ENCODE measurements around the gene NUDT19. TPM values are rescaled to one million over a fixed set of nuclear protein-coding genes. Genes with fewer than 3 reads are reported as not detected.

Gene NUDT19
- total RNA-seq, 2 experiments from 2014 or later, result 14.7 to 17.7 TPM

- intact Hi-C loops (cut with DNase I, micrococcal nuclease), result loop anchor here (1.0 to 5.0 kb wide), 11 partner anchors 16 to 697 kb away; partner anchors contain the start of genes FAAP24 (in 2 of the 2), PDCD5 (in 2 of the 2), CEBPG (in 1 of the 2) and DPY19L3 (in 1 of the 2)
- ATAC-seq, result peak; percentile 40
- Mint-ChIP-seq H3K4me3 (peak within 1 kb of the TSS; percentile 78), H3K27me3 (peaks cover 11% of the 10 kb centered on the region), H3K36me3 (ENCODE audit: low read depth) (peaks cover 2% of the 10 kb centered on the region), H3K27ac (no peak within 1 kb of the TSS), H3K9me3 (ENCODE audit: low read depth) (no peaks in the 10 kb centered on the region), H3K4me1 (peaks cover 28% of the 10 kb centered on the region)
- CTCF ChIA-PET, result interaction anchor here (0.5 to 1.1 kb wide), 8 partner anchors 16 to 402 kb away, joined by 3 to 5 read pairs (median 3); partner anchors contain the start of gene NUDT19
- DNase-seq, result peak; percentile 73
- POLR2A ChIA-PET, result interaction anchor here (0.7 to 1.6 kb wide), 3 partner anchors 16 to 18 kb away, joined by 3 to 8 read pairs (median 3); no protein-coding TSS in a partner anchor
These were observed 15.9 kb upstream of the NUDT19 start, which contains the start of gene RGS9BP for GRCh38 chr19:32675720-32676185. Gene RGS9BP (plus strand): TSS chr19:32675848. CDS start chr19:32676264, 416 bp downstream.

- ATAC-seq (no peak), DNase-seq (peak; percentile 35)
- H3K4me3 Mint-ChIP-seq, result peak overlapping the region; percentile 78
- CTCF ChIA-PET, result interaction anchor here (0.5 to 1.7 kb wide), 7 partner anchors 15 to 113 kb away, joined by 3 to 5 read pairs (median 4); partner anchors contain the start of gene NUDT19
- POLR2A ChIA-PET, result interaction anchor here (0.7 to 1.6 kb wide), 2 partner anchors 15 to 17 kb away, joined by 3 read pairs; no protein-coding TSS in a partner anchor
- H3K9me3 Mint-ChIP-seq (ENCODE audit: low read depth), result no peaks in the 10 kb centered on the region
- H3K4me1 Mint-ChIP-seq, result peaks cover 28% of the 10 kb centered on the region
- no peak overlapping the region for H3K27ac Mint-ChIP-seq
- H3K36me3 Mint-ChIP-seq (ENCODE audit: low read depth), result peaks cover 2% of the 10 kb centered on the region
- intact Hi-C loops (cut with DNase I, micrococcal nuclease), result loop anchor here in 1 of 2 experiments (5.0 kb wide), 1 partner anchor 696 kb away; the partner anchor contains the start of gene CEBPG
- H3K27me3 Mint-ChIP-seq, result peaks cover 11% of the 10 kb centered on the region
These were observed 15.3 kb upstream of the NUDT19 start for GRCh38 chr19:32676186-32676894.

GRCh38 chr19:32676895-32677359, 14.7 kb upstream of the NUDT19 start:
- no peak for DNase-seq
- Mint-ChIP-seq H3K36me3 (ENCODE audit: low read depth) (peaks cover 2% of the 10 kb centered on the region), H3K4me1 (peaks cover 25% of the 10 kb centered on the region), H3K4me3 (no peak overlapping the region), H3K27ac (no peak overlapping the region), H3K27me3 (peaks cover 11% of the 10 kb centered on the region), H3K9me3 (ENCODE audit: low read depth) (no peaks in the 10 kb centered on the region)
- intact Hi-C loops (cut with DNase I, micrococcal nuclease), result loop anchor here in 1 of 2 experiments (5.0 kb wide), 1 partner anchor 695 kb away; the partner anchor contains the start of gene CEBPG
- CTCF ChIA-PET, result interaction anchor here (1.1 to 1.7 kb wide), 2 partner anchors 15 to 112 kb away, joined by 3 to 4 read pairs; partner anchors contain the start of gene NUDT19
- POLR2A ChIA-PET, result interaction anchor here (1.6 kb wide), 1 partner anchor 17 kb away, joined by 3 read pairs; no protein-coding TSS in a partner anchor
- no peak for ATAC-seq

- no peak overlapping the region for H3K27ac Mint-ChIP-seq
- no peak for DNase-seq
- no peak overlapping the region for H3K4me3 Mint-ChIP-seq
- POLR2A ChIA-PET, result interaction anchor here (1.6 kb wide), 1 partner anchor 16 kb away, joined by 3 read pairs; no protein-coding TSS in a partner anchor
- no peak for ATAC-seq
- peaks cover 21% of the 10 kb centered on the region for H3K4me1 Mint-ChIP-seq
- CTCF ChIA-PET, result interaction anchor here (1.7 kb wide), 1 partner anchor 14 kb away, joined by 4 read pairs; the partner anchor contains the start of gene NUDT19
- H3K27me3 Mint-ChIP-seq, result peaks cover 11% of the 10 kb centered on the region
- intact Hi-C loops (cut with DNase I, micrococcal nuclease), result loop anchor here in 1 of 2 experiments (5.0 kb wide), 1 partner anchor 695 kb away; the partner anchor contains the start of gene CEBPG
- no peaks in the 10 kb centered on the region for H3K9me3 Mint-ChIP-seq (ENCODE audit: low read depth)
- H3K36me3 Mint-ChIP-seq (ENCODE audit: low read depth), result peaks cover 2% of the 10 kb centered on the region
These were observed 14.0 kb upstream of the NUDT19 start for GRCh38 chr19:32677657-32678056.

DNA sequence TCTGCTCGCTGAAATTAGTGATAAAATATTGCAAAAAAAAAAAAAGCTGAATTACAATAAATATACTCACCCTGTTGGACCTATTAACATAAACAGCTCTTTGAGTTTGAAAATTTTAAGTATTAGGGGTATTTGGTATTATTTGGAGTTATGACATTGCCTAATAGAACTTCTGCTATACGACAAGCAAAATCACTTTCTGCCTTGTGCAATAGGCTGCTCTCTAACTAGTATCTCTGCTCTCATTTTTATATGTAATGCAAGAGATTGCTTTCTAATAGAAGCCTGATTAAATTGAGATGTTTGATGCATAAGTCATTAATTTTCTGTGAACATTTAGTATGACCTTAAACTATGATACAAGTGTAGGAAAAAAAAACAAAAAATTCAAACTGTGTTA, 10.6 kb upstream of the NUDT19 start:
- no peaks in the 10 kb centered on the region for H3K36me3 Mint-ChIP-seq (ENCODE audit: low read depth)
- H3K27ac Mint-ChIP-seq, result no peak overlapping the region
- H3K27me3 Mint-ChIP-seq, result peaks cover 10% of the 10 kb centered on the region
- DNase-seq (no peak), ATAC-seq (no peak)
- no peaks in the 10 kb centered on the region for H3K9me3 Mint-ChIP-seq (ENCODE audit: low read depth)
- no peak overlapping the region for H3K4me3 Mint-ChIP-seq
- CTCF ChIA-PET, result interaction anchor here (2.2 kb wide), 1 partner anchor 10 kb away, joined by 6 read pairs; no protein-coding TSS in a partner anchor
- POLR2A ChIA-PET, result no interaction called here
- peaks cover 6% of the 10 kb centered on the region for H3K4me1 Mint-ChIP-seq
- intact Hi-C loops (cut with DNase I, micrococcal nuclease), result no loop called here

- ATAC-seq, result no peak
- Mint-ChIP-seq H3K4me1 (peaks cover 2% of the 10 kb centered on the region), H3K27ac (no peak overlapping the region), H3K9me3 (ENCODE audit: low read depth) (no peaks in the 10 kb centered on the region), H3K36me3 (ENCODE audit: low read depth) (no peaks in the 10 kb centered on the region), H3K4me3 (no peak overlapping the region), H3K27me3 (peaks cover 4% of the 10 kb centered on the region)
- ChIA-PET POLR2A (no interaction called here), CTCF (interaction anchor here (0.6 to 2.2 kb wide), 3 partner anchors 8 to 301 kb away, joined by 3 to 6 read pairs (median 4); no protein-coding TSS in a partner anchor)
- intact Hi-C loops (cut with DNase I, micrococcal nuclease), result no loop called here
- DNase-seq, result no peak
These were observed 9.3 kb upstream of the NUDT19 start for GRCh38 chr19:32682317-32682716.

DNA sequence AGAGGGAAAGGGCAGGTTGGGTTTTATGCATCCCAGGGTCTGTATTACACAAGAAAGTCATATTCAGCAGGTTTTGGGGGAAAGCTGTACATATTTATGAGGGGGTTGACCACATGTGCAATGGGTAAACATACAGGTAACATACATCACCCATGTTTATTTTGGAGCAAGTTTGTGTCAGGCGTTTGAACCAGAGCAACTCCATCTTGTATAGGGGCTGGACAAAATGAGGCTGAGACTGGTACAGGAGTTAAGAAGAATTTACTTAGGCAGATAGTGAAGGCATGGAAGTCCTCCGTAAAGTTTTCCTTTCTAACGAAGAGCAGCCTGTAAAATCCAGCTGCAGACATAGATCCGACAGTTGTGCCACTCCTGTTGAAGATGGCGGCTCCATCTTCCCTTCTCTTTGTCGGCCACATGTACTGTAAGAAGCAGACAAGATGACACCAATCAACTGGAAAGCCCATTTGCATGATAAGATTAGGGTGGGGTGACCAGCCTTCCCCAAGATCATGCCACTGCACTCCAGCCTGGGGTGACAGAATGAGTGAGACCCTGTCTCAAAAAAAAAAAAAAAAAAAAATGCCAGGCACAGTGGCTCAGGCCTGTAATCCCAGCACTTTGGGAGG, 4.7 kb upstream of the NUDT19 start:
- intact Hi-C loops (cut with DNase I, micrococcal nuclease), result no loop called here
- no peak overlapping the region for H3K27ac Mint-ChIP-seq
- ATAC-seq (no peak), DNase-seq (no peak)
- H3K4me3 Mint-ChIP-seq, result no peak overlapping the region
- H3K9me3 Mint-ChIP-seq (ENCODE audit: low read depth), result no peaks in the 10 kb centered on the region
- CTCF ChIA-PET, result no interaction called here
- H3K27me3 Mint-ChIP-seq, result no peaks in the 10 kb centered on the region
- H3K36me3 Mint-ChIP-seq (ENCODE audit: low read depth), result peaks cover 3% of the 10 kb centered on the region
- peaks cover 21% of the 10 kb centered on the region for H3K4me1 Mint-ChIP-seq
- POLR2A ChIA-PET, result no interaction called here

- ATAC-seq (no peak), DNase-seq (no peak)
- H3K4me1 Mint-ChIP-seq, result peaks cover 21% of the 10 kb centered on the region
- intact Hi-C loops (cut with DNase I, micrococcal nuclease), result no loop called here
- H3K36me3 Mint-ChIP-seq (ENCODE audit: low read depth), result peaks cover 4% of the 10 kb centered on the region
- H3K9me3 Mint-ChIP-seq (ENCODE audit: low read depth), result no peaks in the 10 kb centered on the region
- ChIA-PET POLR2A (no interaction called here), CTCF (no interaction called here)
- no peaks in the 10 kb centered on the region for H3K27me3 Mint-ChIP-seq
- H3K27ac Mint-ChIP-seq, result no peak overlapping the region
- H3K4me3 Mint-ChIP-seq, result no peak overlapping the region
These were observed 3.9 kb upstream of the NUDT19 start for GRCh38 chr19:32687681-32688080.

DNA sequence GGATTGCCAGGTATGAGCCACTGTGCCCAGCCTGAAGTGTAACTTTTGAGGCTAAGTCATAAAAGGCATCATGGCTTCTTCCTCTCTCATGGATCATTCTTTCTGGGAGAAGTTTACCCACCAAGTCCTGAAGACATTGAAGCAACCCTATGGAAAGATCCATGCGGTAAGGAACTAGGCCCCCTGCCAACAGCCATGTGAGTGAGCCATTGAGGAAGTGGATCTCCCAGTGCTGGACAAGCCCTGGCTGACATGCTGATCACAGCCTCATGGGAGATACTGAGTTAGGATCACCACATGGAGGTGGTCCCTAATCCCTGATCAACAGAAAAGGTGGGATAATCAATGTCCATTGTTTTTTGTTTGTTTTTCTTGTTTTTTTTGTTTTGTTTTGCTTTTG, 3.3 kb upstream of the NUDT19 start:
- Mint-ChIP-seq H3K27me3 (no peaks in the 10 kb centered on the region), H3K4me3 (no peak overlapping the region), H3K36me3 (ENCODE audit: low read depth) (peaks cover 10% of the 10 kb centered on the region), H3K27ac (no peak overlapping the region), H3K9me3 (ENCODE audit: low read depth) (peaks cover 4% of the 10 kb centered on the region), H3K4me1 (peaks cover 27% of the 10 kb centered on the region)
- POLR2A ChIA-PET, result no interaction called here
- intact Hi-C loops (cut with DNase I, micrococcal nuclease), result no loop called here
- CTCF ChIA-PET, result no interaction called here
- DNase-seq, result no peak
- no peak for ATAC-seq

- Mint-ChIP-seq H3K36me3 (ENCODE audit: low read depth) (peaks cover 37% of the 10 kb centered on the region), H3K4me3 (peak overlapping the region; percentile 83), H3K4me1 (peaks cover 60% of the 10 kb centered on the region), H3K27me3 (no peaks in the 10 kb centered on the region), H3K9me3 (ENCODE audit: low read depth) (peaks cover 5% of the 10 kb centered on the region), H3K27ac (peak overlapping the region; percentile 91)
- intact Hi-C loops (cut with DNase I, micrococcal nuclease), result loop anchor here (1.0 to 5.0 kb wide), 13 partner anchors 17 to 1480 kb away; partner anchors contain the start of genes ANKRD27 (in 2 of the 2), FAAP24 (in 2 of the 2), RGS9BP (in 2 of the 2) and CEBPG (in 1 of the 2)
- ChIA-PET POLR2A (interaction anchor here (0.7 to 1.0 kb wide), 2 partner anchors 9 to 36 kb away, joined by 3 to 4 read pairs; no protein-coding TSS in a partner anchor), CTCF (interaction anchor here (0.8 to 1.2 kb wide), 4 partner anchors 15 to 296 kb away, joined by 3 to 4 read pairs (median 3); partner anchors contain the start of gene RGS9BP)
- ATAC-seq, result peak; percentile 49
- peak; percentile 79 for DNase-seq
These were observed 518 bp downstream of the NUDT19 start for GRCh38 chr19:32691952-32692726.
